HG02943 (cell line): Measurements from ENCODE around the gene ZNRF1.
"Not testable (repeated sequence)": the region's sequence is repeated elsewhere in the genome, so short reads cannot be mapped to it uniquely, and the experiment has no call there.

Experiments
- ATAC-seq: cut with Tn5 transposase; IDR thresholded peaks from one replicate; pipeline ENCODE4 v1.9.1; 2021; ENCODE audit warnings: mild to moderate bottlenecking, low read depth, moderate library complexity; ENCODE audit not compliant: unreplicated experiment

Gene ZNRF1

GRCh38 chr16:74998481-74999218 lies at the start of gene ZNRF1:
Gene ZNRF1 (plus strand): TSS chr16:74999024. CDS start chr16:74999672, 648 bp downstream.
- ATAC-seq, result peak; percentile 57

- no peak for ATAC-seq
Observed at GRCh38 chr16:74949309-74949708, 49.5 kb upstream of the ZNRF1 start.

- no peak for ATAC-seq
Observed at GRCh38 chr16:74950511-74950910, 48.3 kb upstream of the ZNRF1 start.

- ATAC-seq, result no peak
Observed at GRCh38 chr16:74951206-74951605, 47.6 kb upstream of the ZNRF1 start.

GRCh38 chr16:74951681-74952080 lies 47.1 kb upstream of the ZNRF1 start:
- ATAC-seq, result no peak

GRCh38 chr16:74954763-74955162 lies 44.1 kb upstream of the ZNRF1 start:
- no peak for ATAC-seq

GRCh38 chr16:74973304-74973703 lies 25.5 kb upstream of the ZNRF1 start:
- ATAC-seq, result no peak

- ATAC-seq, result no peak
Observed at GRCh38 chr16:74975591-74975990, 23.2 kb upstream of the ZNRF1 start.

GRCh38 chr16:74982256-74982655 lies 16.6 kb upstream of the ZNRF1 start:
- ATAC-seq, result no peak

- ATAC-seq, result no peak
Observed at GRCh38 chr16:74984194-74984528, 14.7 kb upstream of the ZNRF1 start.

- peak; percentile 100 for ATAC-seq
Observed at GRCh38 chr16:74984529-74985296, 14.1 kb upstream of the ZNRF1 start, which contains the start of gene WDR59. Gene WDR59 (minus strand): TSS chr16:74985123. CDS start chr16:74985017, 106 bp downstream.

- ATAC-seq, result no peak
Observed at GRCh38 chr16:74987027-74987681, 11.7 kb upstream of the ZNRF1 start.

- not testable (repeated sequence) for ATAC-seq
Observed at GRCh38 chr16:74989864-74990263, 9.0 kb upstream of the ZNRF1 start.

- no peak for ATAC-seq
Observed at GRCh38 chr16:74990832-74991231, 8.0 kb upstream of the ZNRF1 start.

- ATAC-seq, result no peak
Observed at GRCh38 chr16:74991268-74991592, 7.6 kb upstream of the ZNRF1 start.

- ATAC-seq, result no peak
Observed at GRCh38 chr16:74991593-74992403, 7.0 kb upstream of the ZNRF1 start.

- no peak for ATAC-seq
Observed at GRCh38 chr16:74995986-74996385, 2.8 kb upstream of the ZNRF1 start.

- no peak for ATAC-seq
Observed at GRCh38 chr16:74997042-74997491, 1.8 kb upstream of the ZNRF1 start.

GRCh38 chr16:74999219-74999608 lies 390 bp downstream of the ZNRF1 start:
- peak; percentile 30 for ATAC-seq

- ATAC-seq, result no peak
Observed at GRCh38 chr16:74999609-75000480, 1.0 kb downstream of the ZNRF1 start.
